Measurements from ENCODE around the gene GRK5. TPM values are rescaled to one million over a fixed set of nuclear protein-coding genes. Genes with fewer than 3 reads are reported as not detected.
"Not testable (repeated sequence)": the region's sequence is repeated elsewhere in the genome, so short reads cannot be mapped to it uniquely, and the experiment has no call there.

GRK5 gene
- total RNA-seq, 1 experiment from 2014 or later, result 4.8 TPM

DNA sequence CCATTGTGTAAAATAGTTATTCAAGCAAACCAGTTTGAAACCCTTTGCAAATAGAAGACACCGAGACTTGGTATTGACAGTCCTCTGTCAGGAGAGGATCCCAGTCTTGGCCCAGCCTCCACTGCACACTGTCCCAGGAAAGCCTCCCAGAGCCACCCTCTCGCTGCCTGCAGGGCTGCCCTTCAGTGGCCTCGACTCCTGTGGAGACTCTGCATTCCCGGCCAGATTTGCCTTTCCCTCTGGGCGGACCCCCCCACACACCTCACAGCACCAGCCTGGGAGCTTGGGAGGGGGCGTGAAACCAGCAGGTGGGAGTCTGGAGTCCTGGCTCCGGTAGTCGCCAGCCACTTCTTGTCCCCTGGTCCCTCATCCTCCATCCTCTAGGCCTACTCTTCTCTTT lies 48.7 kb downstream of the GRK5 start:
- DNase-seq (ENCODE audit: low read depth, low spot score), result no peak
- in situ Hi-C loops (cut with HindIII; ENCODE audit: low pct_unique_long_range_greater_than_20kb, low sequenced_read_pairs), result no loop called here

DNA sequence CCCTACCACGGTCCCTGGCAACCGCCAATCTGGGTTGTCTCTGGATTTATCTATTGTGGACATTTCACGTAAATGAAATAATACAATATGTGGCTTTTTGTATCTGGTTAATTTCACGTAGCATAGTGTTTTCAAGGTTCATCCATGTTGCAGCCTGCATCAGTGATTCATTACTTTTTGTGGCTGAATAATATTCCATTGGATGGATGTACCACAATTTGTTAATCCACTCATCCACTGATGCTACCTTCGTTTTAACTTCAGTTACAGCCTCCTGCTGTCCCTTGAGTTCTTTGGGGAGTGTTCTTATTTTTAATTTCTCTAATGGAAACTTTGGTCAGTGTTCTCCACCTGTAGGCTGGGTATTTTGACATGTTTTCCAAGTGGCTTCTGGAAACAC lies 49.5 kb downstream of the GRK5 start:
- DNase-seq (ENCODE audit: low read depth, low spot score), result no peak
- in situ Hi-C loops (cut with HindIII; ENCODE audit: low pct_unique_long_range_greater_than_20kb, low sequenced_read_pairs), result no loop called here

DNA sequence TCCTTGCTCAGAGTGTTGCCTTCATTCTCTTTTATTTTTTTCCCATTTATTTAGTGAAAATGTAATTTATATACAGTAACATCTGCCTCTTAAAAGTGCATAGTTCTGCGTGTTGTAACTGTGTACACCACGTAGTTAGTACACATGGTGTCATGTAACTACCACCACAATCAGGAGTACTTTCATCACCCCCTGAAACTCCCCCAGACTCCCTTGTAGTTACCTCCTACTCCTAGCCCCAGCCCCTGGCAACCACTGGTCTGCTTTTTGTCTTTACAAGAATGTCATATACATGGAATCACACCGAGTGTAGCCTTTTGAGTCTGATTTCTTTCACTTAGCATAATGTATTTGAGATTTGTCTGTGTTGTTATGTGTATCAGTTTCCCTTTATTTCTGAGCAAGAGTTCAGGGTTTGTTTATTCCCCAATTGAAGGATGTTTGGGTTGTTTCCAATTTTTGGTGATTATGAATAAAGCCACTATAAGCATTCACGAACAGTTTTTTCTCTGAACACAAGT lies 50.6 kb downstream of the GRK5 start:
- in situ Hi-C loops (cut with HindIII; ENCODE audit: low pct_unique_long_range_greater_than_20kb, low sequenced_read_pairs), result no loop called here
- DNase-seq (ENCODE audit: low read depth, low spot score), result no peak

DNA sequence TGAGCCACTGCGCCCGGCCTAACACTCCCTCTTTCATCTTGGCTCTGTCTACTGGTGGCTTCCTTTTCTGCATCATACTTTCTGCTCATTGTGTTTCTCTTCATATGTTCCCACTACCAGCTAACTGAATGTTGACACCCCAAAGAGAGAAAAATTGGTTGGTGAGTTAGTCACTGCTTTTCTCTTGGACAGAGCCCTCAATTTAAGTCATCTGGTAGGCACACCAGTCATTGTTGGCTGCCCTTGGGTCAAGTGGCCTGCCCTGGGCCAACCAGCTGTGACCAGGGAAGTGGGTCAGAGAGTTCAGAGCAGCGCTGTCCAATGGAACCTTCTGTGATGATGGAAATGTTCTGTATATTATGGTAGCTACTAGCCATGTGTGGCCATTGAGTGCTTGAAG lies 52.0 kb downstream of the GRK5 start:
- DNase-seq (ENCODE audit: low read depth, low spot score), result no peak
- in situ Hi-C loops (cut with HindIII; ENCODE audit: low pct_unique_long_range_greater_than_20kb, low sequenced_read_pairs), result no loop called here

DNA sequence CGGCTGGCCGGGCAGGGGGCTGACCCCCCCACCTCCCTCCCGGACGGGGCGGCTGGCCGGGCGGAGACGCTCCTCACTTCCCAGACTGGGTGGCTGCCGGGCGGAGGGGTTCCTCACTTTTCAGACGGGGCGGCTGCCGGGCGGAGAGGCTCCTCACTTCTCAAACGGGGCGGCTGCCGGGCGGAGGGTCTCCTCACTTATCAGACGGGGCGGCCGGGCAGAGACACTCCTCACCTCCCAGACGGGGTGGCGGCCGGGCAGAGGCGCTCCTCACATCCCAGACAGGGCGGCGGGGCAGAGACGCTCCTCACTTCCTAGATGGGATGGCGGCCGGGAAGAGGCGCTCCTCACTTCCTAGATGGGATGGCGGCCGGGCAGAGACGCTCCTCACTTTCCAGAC lies 53.6 kb downstream of the GRK5 start:
- DNase-seq (ENCODE audit: low read depth, low spot score); in situ Hi-C loops (cut with HindIII; ENCODE audit: low pct_unique_long_range_greater_than_20kb, low sequenced_read_pairs): not testable (repeated sequence)

DNA sequence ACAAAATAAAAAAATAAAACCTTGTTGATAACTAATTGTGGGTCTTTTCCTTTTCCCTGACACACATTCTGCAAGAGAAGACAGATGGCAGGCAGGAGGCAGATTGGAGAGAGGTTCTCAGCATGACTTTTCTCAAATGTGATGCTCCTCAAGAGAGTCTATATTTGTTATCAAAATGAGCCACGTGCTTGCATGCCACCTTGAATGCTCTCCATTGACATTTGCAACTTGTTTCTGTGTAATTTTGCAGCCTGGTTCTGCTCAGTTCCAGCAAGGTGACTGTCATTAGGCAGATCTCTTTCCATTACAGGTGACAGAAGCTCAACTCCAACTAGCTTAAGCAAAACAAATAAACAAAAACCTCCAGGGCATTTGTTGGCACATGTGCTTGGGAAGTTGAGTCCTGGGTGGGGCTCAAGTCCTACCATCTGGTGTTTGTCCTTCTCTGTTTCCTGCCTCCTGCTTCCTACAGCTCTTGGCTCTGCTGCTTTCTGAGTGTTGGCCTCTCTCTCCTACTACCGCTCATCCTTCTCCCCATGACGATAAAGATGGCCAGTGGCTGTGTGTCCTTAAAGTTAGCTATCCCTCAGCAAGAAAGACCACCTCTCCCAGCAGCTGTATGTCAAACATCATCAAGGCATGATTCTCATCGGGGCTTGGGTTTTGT lies 56.7 kb downstream of the GRK5 start:
- in situ Hi-C loops (cut with HindIII; ENCODE audit: low pct_unique_long_range_greater_than_20kb, low sequenced_read_pairs), result no loop called here
- DNase-seq (ENCODE audit: low read depth, low spot score), result no peak

DNA sequence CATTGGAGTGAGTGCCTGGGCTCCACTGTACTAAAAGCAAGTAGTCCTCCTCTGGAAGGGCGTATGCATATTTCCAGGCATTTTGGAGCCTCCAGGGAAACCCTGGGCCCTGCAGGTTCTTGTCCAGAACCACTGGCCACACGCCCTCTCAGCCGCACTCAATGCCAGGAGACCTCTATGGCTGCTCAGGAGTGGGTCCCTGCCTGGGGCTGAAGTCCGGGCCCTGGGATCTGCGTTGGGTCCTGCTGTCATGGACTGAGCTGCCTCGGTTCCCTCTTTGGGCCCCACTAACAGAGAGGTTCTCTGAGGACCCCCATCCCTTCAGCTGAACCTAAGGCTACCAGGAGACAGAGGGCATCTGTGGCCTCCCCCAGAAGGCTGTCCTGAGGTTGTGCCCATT lies 58.3 kb downstream of the GRK5 start:
- in situ Hi-C loops (cut with HindIII; ENCODE audit: low pct_unique_long_range_greater_than_20kb, low sequenced_read_pairs), result no loop called here
- no peak for DNase-seq (ENCODE audit: low read depth, low spot score)

DNA sequence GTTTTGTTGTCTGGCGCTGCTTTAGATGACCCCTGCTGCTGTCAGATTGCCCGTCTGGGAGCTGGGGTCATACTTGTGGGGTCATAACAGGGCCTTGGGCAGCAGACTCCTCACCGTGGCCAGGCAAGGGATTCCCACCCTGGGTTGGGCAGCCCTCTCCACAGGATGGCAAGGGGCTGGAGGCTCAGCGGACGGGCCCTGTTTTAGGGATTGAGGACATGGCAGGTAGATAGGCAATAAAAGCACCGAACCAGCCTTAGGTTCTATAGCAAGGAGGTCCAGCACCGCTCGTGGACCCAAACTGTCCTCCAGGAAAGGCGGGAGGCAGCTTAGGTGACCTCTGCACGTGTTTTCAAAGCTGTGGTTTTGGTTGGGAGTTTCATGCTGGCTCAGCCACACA lies 60.0 kb downstream of the GRK5 start:
- in situ Hi-C loops (cut with HindIII; ENCODE audit: low pct_unique_long_range_greater_than_20kb, low sequenced_read_pairs), result no loop called here
- no peak for DNase-seq (ENCODE audit: low read depth, low spot score)

DNA sequence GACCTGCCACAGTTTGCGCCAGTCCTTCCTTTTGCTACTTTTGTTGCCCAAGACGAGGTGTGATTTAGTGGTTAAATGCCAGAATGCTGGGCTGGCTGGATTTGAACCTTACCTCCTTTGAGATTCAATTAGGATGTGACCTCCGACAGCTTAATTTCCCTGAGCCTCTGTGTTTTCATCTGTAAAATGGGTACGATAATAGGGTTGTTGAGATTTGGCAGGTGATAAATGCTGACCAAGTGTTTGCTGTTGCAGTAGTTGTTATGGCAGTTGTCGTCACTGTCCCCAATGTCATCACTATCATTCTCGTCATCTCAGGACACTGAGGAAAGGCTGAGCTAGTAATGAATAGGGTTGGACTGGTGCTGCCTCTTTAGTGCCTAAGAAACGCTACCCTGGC lies 61.1 kb downstream of the GRK5 start:
- no peak for DNase-seq (ENCODE audit: low read depth, low spot score)
- in situ Hi-C loops (cut with HindIII; ENCODE audit: low pct_unique_long_range_greater_than_20kb, low sequenced_read_pairs), result no loop called here

DNA sequence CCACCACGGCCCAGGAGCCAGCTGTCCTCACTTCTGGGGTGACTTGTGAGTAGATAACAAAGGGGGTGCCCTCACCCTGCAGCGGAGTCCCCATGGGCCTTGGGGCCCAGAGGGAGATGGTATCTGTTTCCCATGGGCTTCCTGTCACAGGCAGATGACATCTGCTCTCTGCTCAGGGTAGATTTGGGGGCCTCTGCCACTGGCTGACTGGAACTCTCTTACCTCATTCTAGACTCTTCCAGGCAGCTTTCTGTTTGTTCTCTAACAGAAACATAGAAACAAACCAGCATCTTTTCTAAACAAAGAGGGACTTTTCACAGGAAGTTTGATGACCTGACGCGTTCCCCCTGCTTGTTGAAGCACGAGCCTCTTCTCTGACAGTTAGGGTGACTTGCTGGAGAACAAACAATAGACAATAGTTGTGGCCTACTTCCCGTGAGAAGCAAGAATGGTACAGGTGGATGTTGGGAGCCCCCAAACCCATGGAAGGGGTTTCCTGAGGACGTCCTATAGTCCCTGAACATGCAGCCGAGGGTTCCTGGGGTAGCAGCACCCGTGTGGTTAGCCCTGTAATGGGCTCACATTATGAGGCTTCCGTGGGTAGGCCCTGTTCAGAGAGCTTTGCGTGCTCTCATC lies 61.6 kb downstream of the GRK5 start:
- in situ Hi-C loops (cut with HindIII; ENCODE audit: low pct_unique_long_range_greater_than_20kb, low sequenced_read_pairs), result no loop called here
- DNase-seq (ENCODE audit: low read depth, low spot score), result peak; percentile 37

DNA sequence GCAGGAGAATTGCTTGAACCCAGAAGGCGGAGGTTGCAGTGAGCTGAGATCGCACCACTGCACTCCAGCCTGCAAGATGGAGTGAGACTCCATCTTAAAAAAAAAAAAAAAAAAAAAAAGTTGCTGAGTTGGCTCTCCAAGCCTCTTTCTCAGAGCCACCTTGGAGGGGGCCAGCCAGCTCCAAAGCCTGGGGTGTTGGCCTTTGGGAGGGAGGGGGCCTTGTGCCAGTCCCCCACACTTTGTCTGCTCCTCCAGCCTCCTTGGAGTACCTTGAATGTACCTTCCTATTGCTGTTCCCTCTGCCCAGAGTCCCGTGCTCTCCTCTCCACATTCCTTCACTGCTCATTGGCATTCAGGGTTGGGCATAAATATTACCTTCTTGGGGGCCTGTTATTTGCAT lies 62.4 kb downstream of the GRK5 start:
- in situ Hi-C loops (cut with HindIII; ENCODE audit: low pct_unique_long_range_greater_than_20kb, low sequenced_read_pairs), result no loop called here
- DNase-seq (ENCODE audit: low read depth, low spot score), result no peak

DNA sequence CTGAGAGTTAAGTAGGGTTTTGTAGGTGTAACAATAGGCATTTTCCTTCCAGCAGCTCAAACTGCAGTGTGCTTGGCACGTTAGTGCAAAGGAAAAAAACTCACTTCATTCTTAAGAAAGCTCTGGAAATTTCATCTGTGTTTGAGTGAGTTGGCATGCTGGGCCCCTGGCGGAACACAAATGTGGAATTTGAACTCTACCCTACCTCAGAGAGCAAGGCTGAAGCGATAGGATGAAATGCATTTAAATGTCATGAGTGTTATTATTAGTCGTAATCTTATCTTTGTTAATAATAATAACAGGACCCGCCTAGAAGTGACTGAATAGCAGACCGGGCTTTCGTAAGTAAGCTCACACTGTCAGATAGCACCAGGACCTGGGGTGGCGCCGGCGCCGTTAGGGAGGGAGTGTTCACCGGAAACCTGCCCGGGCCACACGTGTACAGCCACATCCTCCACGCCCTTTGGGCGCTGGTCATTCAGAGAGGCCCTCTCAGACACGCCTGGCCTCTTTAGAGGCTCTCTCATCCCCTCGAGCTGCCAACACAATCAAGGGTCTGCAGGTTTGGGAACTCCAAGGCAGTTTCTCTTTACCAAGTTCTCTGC lies 63.5 kb downstream of the GRK5 start:
- DNase-seq (ENCODE audit: low read depth, low spot score), result no peak
- in situ Hi-C loops (cut with HindIII; ENCODE audit: low pct_unique_long_range_greater_than_20kb, low sequenced_read_pairs), result no loop called here

DNA sequence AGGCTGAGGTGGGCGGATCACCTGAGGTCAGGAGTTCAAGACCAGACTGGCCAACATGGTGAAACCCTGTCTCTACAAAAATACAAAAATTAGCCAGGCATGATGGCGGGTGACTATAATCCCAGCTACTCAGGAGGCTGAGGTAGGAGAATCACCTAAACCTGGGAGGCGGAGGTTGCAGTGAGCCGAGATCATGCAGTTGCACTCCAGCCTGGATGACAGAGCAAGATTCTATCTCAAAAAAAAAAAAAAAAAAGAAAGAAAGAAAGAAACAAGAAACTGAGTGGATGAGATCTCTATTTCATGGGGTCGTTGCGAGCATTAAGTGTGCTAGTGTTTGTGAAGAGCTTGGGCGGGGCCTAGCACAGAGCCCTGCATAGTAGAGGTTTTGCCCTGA lies 65.0 kb downstream of the GRK5 start:
- in situ Hi-C loops (cut with HindIII; ENCODE audit: low pct_unique_long_range_greater_than_20kb, low sequenced_read_pairs); DNase-seq (ENCODE audit: low read depth, low spot score): not testable (repeated sequence)

DNA sequence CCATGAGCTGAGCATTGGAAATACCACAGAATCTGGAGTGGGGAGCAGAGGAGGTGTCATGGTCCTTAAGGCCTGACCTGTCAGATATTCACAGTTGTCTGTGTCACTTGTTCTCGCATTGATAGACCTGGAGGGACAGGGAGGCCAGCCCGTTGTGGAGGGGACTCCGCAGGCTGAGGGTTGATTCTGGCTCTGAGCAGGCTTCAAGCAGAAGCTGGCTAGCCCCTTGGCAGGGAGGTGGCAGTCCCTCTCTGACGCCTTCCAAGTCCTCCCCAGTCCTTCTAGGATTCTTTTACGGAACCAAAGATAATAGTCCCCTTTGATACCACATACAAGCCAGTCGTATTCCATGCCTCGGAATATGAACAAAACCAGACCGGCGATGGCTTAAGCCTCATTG lies 65.4 kb downstream of the GRK5 start:
- in situ Hi-C loops (cut with HindIII; ENCODE audit: low pct_unique_long_range_greater_than_20kb, low sequenced_read_pairs), result no loop called here
- no peak for DNase-seq (ENCODE audit: low read depth, low spot score)

DNA sequence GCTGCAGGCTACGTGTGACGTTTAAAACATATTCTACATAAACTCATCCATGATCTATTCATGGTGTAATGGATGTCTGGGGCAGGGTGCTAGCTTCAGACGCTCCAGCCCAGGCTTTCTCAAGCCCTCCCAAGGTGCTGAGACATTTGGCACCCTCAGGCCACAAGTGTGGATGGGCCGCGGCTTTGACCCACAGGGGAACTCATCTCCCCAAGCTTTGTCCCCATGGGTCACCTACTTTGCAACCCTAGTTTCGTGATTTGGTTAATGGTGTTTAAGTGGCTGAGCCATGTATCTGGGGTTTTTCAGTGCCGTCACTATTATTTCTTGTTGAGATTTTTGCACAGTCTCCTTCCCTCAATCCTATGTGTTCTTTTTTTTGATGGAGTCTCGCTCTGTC lies 66.0 kb downstream of the GRK5 start:
- DNase-seq (ENCODE audit: low read depth, low spot score), result no peak
- in situ Hi-C loops (cut with HindIII; ENCODE audit: low pct_unique_long_range_greater_than_20kb, low sequenced_read_pairs), result no loop called here

DNA sequence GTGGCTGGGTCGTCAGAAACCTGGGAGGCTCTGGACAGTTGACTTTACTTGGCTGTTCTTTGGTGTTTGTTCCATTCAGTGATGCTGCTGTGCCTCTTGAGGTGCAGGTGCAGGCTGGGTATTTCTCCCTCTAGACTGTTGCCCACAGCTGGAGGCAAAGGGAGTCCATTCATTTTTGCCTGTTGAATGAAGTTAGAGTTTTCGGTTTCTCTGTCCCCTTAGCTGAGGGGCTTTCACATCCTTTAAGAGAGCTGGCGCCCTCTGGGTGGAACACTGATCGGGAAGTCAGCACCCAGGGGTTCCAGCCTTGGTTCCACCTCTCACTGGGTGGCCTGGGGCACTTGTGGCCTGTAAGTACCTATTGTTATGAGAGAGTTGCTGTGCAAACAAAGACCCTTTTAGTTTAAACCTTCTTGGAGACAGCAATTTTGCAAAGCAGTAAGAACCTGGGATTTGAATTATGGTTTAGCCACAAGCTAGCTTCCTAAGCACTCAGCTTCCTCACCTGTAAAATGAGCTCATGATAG lies 67.2 kb downstream of the GRK5 start:
- in situ Hi-C loops (cut with HindIII; ENCODE audit: low pct_unique_long_range_greater_than_20kb, low sequenced_read_pairs), result no loop called here
- no peak for DNase-seq (ENCODE audit: low read depth, low spot score)

DNA sequence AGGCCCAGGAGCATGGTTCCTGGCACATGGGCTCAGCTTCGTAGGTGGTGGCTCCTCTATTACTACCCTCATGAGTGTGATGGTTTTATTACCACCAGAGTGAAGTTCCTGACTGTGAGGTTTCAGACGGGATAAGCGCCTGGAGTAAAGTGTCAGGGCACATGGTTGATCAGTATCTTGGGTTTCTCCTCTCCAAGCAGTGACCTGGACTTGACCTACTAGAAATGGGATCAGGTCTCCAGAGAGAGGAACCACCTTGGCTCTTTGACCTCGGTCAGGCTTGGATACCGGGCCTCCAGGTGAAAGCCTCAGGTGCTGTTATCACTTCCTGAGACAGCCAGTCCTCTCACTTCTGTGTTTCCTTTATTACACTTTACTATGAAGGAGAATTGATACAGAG lies 67.7 kb downstream of the GRK5 start:
- DNase-seq (ENCODE audit: low read depth, low spot score), result no peak
- in situ Hi-C loops (cut with HindIII; ENCODE audit: low pct_unique_long_range_greater_than_20kb, low sequenced_read_pairs), result no loop called here

DNA sequence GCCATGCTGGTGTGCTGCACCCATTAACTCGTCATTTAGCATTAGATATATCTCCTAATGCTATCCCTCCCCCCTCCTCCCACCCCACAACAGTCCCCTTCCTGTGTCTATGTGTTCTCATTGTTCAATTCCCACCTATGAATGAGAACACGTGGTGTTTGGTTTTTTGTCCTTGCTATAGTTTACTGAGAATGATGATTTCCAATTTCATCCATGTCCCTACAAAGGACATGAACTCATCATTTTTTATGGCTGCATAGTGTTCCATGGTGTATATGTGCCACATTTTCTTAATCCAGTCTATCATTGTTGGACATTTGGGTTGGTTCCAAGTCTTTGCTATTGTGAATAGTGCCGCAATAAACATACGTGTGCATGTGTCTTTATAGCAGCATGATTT lies 68.8 kb downstream of the GRK5 start:
- in situ Hi-C loops (cut with HindIII; ENCODE audit: low pct_unique_long_range_greater_than_20kb, low sequenced_read_pairs); DNase-seq (ENCODE audit: low read depth, low spot score): not testable (repeated sequence)

All from SK-MEL-5 (cell line).